Dendritic cell treated with granulocyte-macrophage colony-stimulating factor and Interleukin-4, amounts not matched to agents 40 ng/mL and 50 ng/mL, for 4 days (primary cell): ENCODE results near the gene TRIM37.
A peak's percentile ranks its signal among the peaks of the same experiment; 100 is the strongest.

Source experiments
- H3K27ac Mint-ChIP-seq: one replicate; pipeline ENCODE4 v1.8.0; 2022; ENCODE audit warnings: mild to moderate bottlenecking, mixed read lengths
- H3K27me3 Mint-ChIP-seq: one replicate; pipeline ENCODE4 v1.8.0; 2022; ENCODE audit warnings: mild to moderate bottlenecking, mixed read lengths
- H3K36me3 Mint-ChIP-seq: one replicate; pipeline ENCODE4 v1.8.0; 2022; ENCODE audit warnings: low read depth, mixed read lengths
- H3K4me1 Mint-ChIP-seq: one replicate; pipeline ENCODE4 v1.8.0; 2022; ENCODE audit warnings: low read depth, mixed read lengths
- H3K4me3 Mint-ChIP-seq: one replicate; pipeline ENCODE4 v1.8.0; 2022; ENCODE audit warnings: mild to moderate bottlenecking, moderate library complexity, mixed read lengths
- H3K9me3 Mint-ChIP-seq: one replicate; pipeline ENCODE4 v1.8.0; 2022; ENCODE audit warnings: mixed read lengths
- intact Hi-C: fragments of 100-400 bp; cut with micrococcal nuclease; formaldehyde crosslinking; loops from one replicate; pipeline ENCODE4 v1.15.0; 2022

TRIM37 gene

GRCh38 chr17:59002126-59002525 lies 104.6 kb downstream of the TRIM37 start:
- H3K4me3 Mint-ChIP-seq, result no peak overlapping the region

GRCh38 chr17:59001158-59001814 lies 105.4 kb downstream of the TRIM37 start:
- Mint-ChIP-seq H3K9me3 (no peaks in the 10 kb centered on the region), H3K36me3 (peaks cover 21% of the 10 kb centered on the region), H3K27me3 (no peaks in the 10 kb centered on the region), H3K4me1 (peaks cover 55% of the 10 kb centered on the region), H3K27ac (peak overlapping the region; percentile 83), H3K4me3 (peak overlapping the region; percentile 45)
- intact Hi-C loops, result no loop called here

More at GRCh38 chr17:59002126-59002525, 104.6 kb downstream of the TRIM37 start:
- Mint-ChIP-seq H3K36me3 (peaks cover 21% of the 10 kb centered on the region), H3K27me3 (no peaks in the 10 kb centered on the region), H3K9me3 (no peaks in the 10 kb centered on the region), H3K4me1 (peaks cover 48% of the 10 kb centered on the region), H3K27ac (peak overlapping the region; percentile 83)
- intact Hi-C loops, result no loop called here

- intact Hi-C loops, result no loop called here
- no peaks in the 10 kb centered on the region for H3K9me3 Mint-ChIP-seq
- no peak overlapping the region for H3K4me3 Mint-ChIP-seq
- H3K4me1 Mint-ChIP-seq, result peaks cover 55% of the 10 kb centered on the region
- peak overlapping the region; percentile 83 for H3K27ac Mint-ChIP-seq
- no peaks in the 10 kb centered on the region for H3K27me3 Mint-ChIP-seq
- peaks cover 21% of the 10 kb centered on the region for H3K36me3 Mint-ChIP-seq
These were observed 106.7 kb downstream of the TRIM37 start for GRCh38 chr17:59000022-59000421.

GRCh38 chr17:58999500-58999899 lies 107.2 kb downstream of the TRIM37 start:
- Mint-ChIP-seq H3K27me3 (no peaks in the 10 kb centered on the region), H3K4me3 (no peak overlapping the region), H3K9me3 (no peaks in the 10 kb centered on the region), H3K27ac (no peak overlapping the region), H3K36me3 (peaks cover 21% of the 10 kb centered on the region), H3K4me1 (peaks cover 55% of the 10 kb centered on the region)
- intact Hi-C loops, result no loop called here

GRCh38 chr17:58998871-58999270 lies 107.8 kb downstream of the TRIM37 start:
- peaks cover 51% of the 10 kb centered on the region for H3K4me1 Mint-ChIP-seq
- no peaks in the 10 kb centered on the region for H3K9me3 Mint-ChIP-seq
- H3K27ac Mint-ChIP-seq, result no peak overlapping the region
- no peaks in the 10 kb centered on the region for H3K27me3 Mint-ChIP-seq
- H3K36me3 Mint-ChIP-seq, result peaks cover 21% of the 10 kb centered on the region
- no peak overlapping the region for H3K4me3 Mint-ChIP-seq
- intact Hi-C loops, result no loop called here

- peaks cover 49% of the 10 kb centered on the region for H3K4me1 Mint-ChIP-seq
- no peaks in the 10 kb centered on the region for H3K9me3 Mint-ChIP-seq
- peak overlapping the region; percentile 65 for H3K27ac Mint-ChIP-seq
- H3K27me3 Mint-ChIP-seq, result no peaks in the 10 kb centered on the region
- H3K36me3 Mint-ChIP-seq, result peaks cover 28% of the 10 kb centered on the region
- H3K4me3 Mint-ChIP-seq, result no peak overlapping the region
- intact Hi-C loops, result no loop called here
These were observed 108.7 kb downstream of the TRIM37 start for GRCh38 chr17:58997756-58998553.

- Mint-ChIP-seq H3K4me1 (peaks cover 49% of the 10 kb centered on the region), H3K27ac (peak overlapping the region; percentile 46), H3K27me3 (no peaks in the 10 kb centered on the region), H3K36me3 (peaks cover 32% of the 10 kb centered on the region), H3K4me3 (no peak overlapping the region), H3K9me3 (no peaks in the 10 kb centered on the region)
- intact Hi-C loops, result no loop called here
These were observed 109.7 kb downstream of the TRIM37 start for GRCh38 chr17:58996968-58997367.

- Mint-ChIP-seq H3K27ac (no peak overlapping the region), H3K27me3 (no peaks in the 10 kb centered on the region), H3K9me3 (no peaks in the 10 kb centered on the region), H3K4me1 (peaks cover 36% of the 10 kb centered on the region), H3K4me3 (no peak overlapping the region), H3K36me3 (peaks cover 27% of the 10 kb centered on the region)
- intact Hi-C loops, result no loop called here
These were observed 111.3 kb downstream of the TRIM37 start for GRCh38 chr17:58995247-58995940.

GRCh38 chr17:58993311-58993710 lies 113.4 kb downstream of the TRIM37 start:
- Mint-ChIP-seq H3K27me3 (no peaks in the 10 kb centered on the region), H3K4me1 (peaks cover 19% of the 10 kb centered on the region), H3K4me3 (no peak overlapping the region), H3K36me3 (peaks cover 17% of the 10 kb centered on the region), H3K27ac (peak overlapping the region; percentile 15), H3K9me3 (no peaks in the 10 kb centered on the region)
- intact Hi-C loops, result no loop called here

GRCh38 chr17:58991718-58992331 lies 114.9 kb downstream of the TRIM37 start:
- no peak overlapping the region for H3K27ac Mint-ChIP-seq
- H3K4me3 Mint-ChIP-seq, result no peak overlapping the region
- peaks cover 11% of the 10 kb centered on the region for H3K36me3 Mint-ChIP-seq
- peaks cover 4% of the 10 kb centered on the region for H3K4me1 Mint-ChIP-seq
- H3K27me3 Mint-ChIP-seq, result no peaks in the 10 kb centered on the region
- intact Hi-C loops, result no loop called here
- H3K9me3 Mint-ChIP-seq, result no peaks in the 10 kb centered on the region

GRCh38 chr17:58989629-58990028 lies 117.1 kb downstream of the TRIM37 start:
- Mint-ChIP-seq H3K4me3 (no peak overlapping the region), H3K27me3 (no peaks in the 10 kb centered on the region), H3K4me1 (peaks cover 4% of the 10 kb centered on the region), H3K9me3 (no peaks in the 10 kb centered on the region), H3K36me3 (peaks cover 11% of the 10 kb centered on the region), H3K27ac (no peak overlapping the region)
- intact Hi-C loops, result no loop called here

- Mint-ChIP-seq H3K36me3 (no peaks in the 10 kb centered on the region), H3K4me3 (no peak overlapping the region), H3K27me3 (no peaks in the 10 kb centered on the region), H3K4me1 (peaks cover 4% of the 10 kb centered on the region), H3K9me3 (no peaks in the 10 kb centered on the region), H3K27ac (no peak overlapping the region)
- intact Hi-C loops, result no loop called here
These were observed 120.7 kb downstream of the TRIM37 start for GRCh38 chr17:58985971-58986370.

GRCh38 chr17:58985367-58985766 lies 121.3 kb downstream of the TRIM37 start:
- intact Hi-C loops, result no loop called here
- Mint-ChIP-seq H3K4me3 (no peak overlapping the region), H3K27ac (no peak overlapping the region), H3K9me3 (no peaks in the 10 kb centered on the region), H3K4me1 (peaks cover 4% of the 10 kb centered on the region), H3K27me3 (no peaks in the 10 kb centered on the region), H3K36me3 (no peaks in the 10 kb centered on the region)

- Mint-ChIP-seq H3K4me1 (peaks cover 4% of the 10 kb centered on the region), H3K27ac (no peak overlapping the region), H3K36me3 (no peaks in the 10 kb centered on the region), H3K9me3 (no peaks in the 10 kb centered on the region), H3K27me3 (no peaks in the 10 kb centered on the region), H3K4me3 (no peak overlapping the region)
- intact Hi-C loops, result no loop called here
These were observed 124.1 kb downstream of the TRIM37 start for GRCh38 chr17:58982626-58983025.
